ENCODE measurements around the gene MOB1B.

MOB1B gene

GRCh38 chr4:70885174-70885573 lies 17.0 kb upstream of the MOB1B start:
- TF ChIP-seq EZH2phosphoT487 (IDR thresholded peaks at IDR 0.05; ENCODE audit: low read length) (no peak), EZH2 (optimal IDR thresholded peaks at IDR 0.05; ENCODE audit: low read depth, low read length) (no peak), CTCF (IDR thresholded peaks at IDR 0.05; ENCODE audit: low read length) (no peak)
- Histone ChIP-seq H2AFZ (ENCODE audit: low read length) (no peak overlapping the region), H3K9ac (ENCODE audit: low read length) (no peak overlapping the region), H3K4me2 (ENCODE audit: low read depth, low read length) (no peak overlapping the region), H3K4me1 (ENCODE audit: low read length) (no peaks in the 10 kb centered on the region), H3K27me3 (replicated peaks; ENCODE audit: insufficient read depth, low read length) (no peaks in the 10 kb centered on the region), H3F3A (ENCODE audit: insufficient read depth, low read length) (no peaks in the 10 kb centered on the region), H3K9me3 (replicated peaks; ENCODE audit: insufficient read depth, low read length) (no peaks in the 10 kb centered on the region), H3K36me3 (replicated peaks; ENCODE audit: insufficient read depth, low read length) (no peaks in the 10 kb centered on the region), H3K79me2 (ENCODE audit: low read length) (no peaks in the 10 kb centered on the region), H3K4me3 (ENCODE audit: low read length) (no peak overlapping the region), H4K20me1 (ENCODE audit: insufficient read depth, low read length) (no peaks in the 10 kb centered on the region), H3K9me2 (replicated peaks; ENCODE audit: insufficient read depth, low read length) (no peaks in the 10 kb centered on the region), H3K27ac (ENCODE audit: low read length) (no peak overlapping the region)
- DNase-seq = no peak

GRCh38 chr4:70892086-70892769 lies 9.9 kb upstream of the MOB1B start:
- H3K79me2 ChIP-seq (ENCODE audit: low read length) = no peaks in the 10 kb centered on the region
- H3K36me3 ChIP-seq (replicated peaks; ENCODE audit: insufficient read depth, low read length) = no peaks in the 10 kb centered on the region
- no peak overlapping the region for H3K9ac ChIP-seq (ENCODE audit: low read length)
- no peak overlapping the region for H3K27ac ChIP-seq (ENCODE audit: low read length)
- no peak for DNase-seq
- TF ChIP-seq EZH2 (optimal IDR thresholded peaks at IDR 0.05; ENCODE audit: low read depth, low read length) (no peak), EZH2phosphoT487 (IDR thresholded peaks at IDR 0.05; ENCODE audit: low read length) (no peak), CTCF (IDR thresholded peaks at IDR 0.05; ENCODE audit: low read length) (no peak)
- H3K4me2 ChIP-seq (ENCODE audit: low read depth, low read length) = no peak overlapping the region
- H3K27me3 ChIP-seq (replicated peaks; ENCODE audit: insufficient read depth, low read length) = no peaks in the 10 kb centered on the region
- no peaks in the 10 kb centered on the region for H3K4me1 ChIP-seq (ENCODE audit: low read length)
- no peak overlapping the region for H2AFZ ChIP-seq (ENCODE audit: low read length)
- H3K9me2 ChIP-seq (replicated peaks; ENCODE audit: insufficient read depth, low read length) = no peaks in the 10 kb centered on the region
- no peaks in the 10 kb centered on the region for H3F3A ChIP-seq (ENCODE audit: insufficient read depth, low read length)
- H3K4me3 ChIP-seq (ENCODE audit: low read length) = no peak overlapping the region
- no peaks in the 10 kb centered on the region for H3K9me3 ChIP-seq (replicated peaks; ENCODE audit: insufficient read depth, low read length)
- H4K20me1 ChIP-seq (ENCODE audit: insufficient read depth, low read length) = no peaks in the 10 kb centered on the region

GRCh38 chr4:70893790-70894189 lies 8.4 kb upstream of the MOB1B start:
- Histone ChIP-seq H3K27ac (ENCODE audit: low read length) (no peak overlapping the region), H3K27me3 (replicated peaks; ENCODE audit: insufficient read depth, low read length) (no peaks in the 10 kb centered on the region), H4K20me1 (ENCODE audit: insufficient read depth, low read length) (no peaks in the 10 kb centered on the region), H3K4me1 (ENCODE audit: low read length) (no peaks in the 10 kb centered on the region), H3K9me2 (replicated peaks; ENCODE audit: insufficient read depth, low read length) (no peaks in the 10 kb centered on the region), H3F3A (ENCODE audit: insufficient read depth, low read length) (no peaks in the 10 kb centered on the region), H3K4me3 (ENCODE audit: low read length) (no peak overlapping the region), H3K79me2 (ENCODE audit: low read length) (no peaks in the 10 kb centered on the region), H3K9ac (ENCODE audit: low read length) (no peak overlapping the region), H2AFZ (ENCODE audit: low read length) (no peak overlapping the region), H3K9me3 (replicated peaks; ENCODE audit: insufficient read depth, low read length) (no peaks in the 10 kb centered on the region), H3K36me3 (replicated peaks; ENCODE audit: insufficient read depth, low read length) (no peaks in the 10 kb centered on the region), H3K4me2 (ENCODE audit: low read depth, low read length) (no peak overlapping the region)
- no peak for DNase-seq
- no peak for TF ChIP-seq EZH2phosphoT487 (IDR thresholded peaks at IDR 0.05; ENCODE audit: low read length)
- no peak for TF ChIP-seq CTCF (IDR thresholded peaks at IDR 0.05; ENCODE audit: low read length)
- no peak for TF ChIP-seq EZH2 (optimal IDR thresholded peaks at IDR 0.05; ENCODE audit: low read depth, low read length)

Measured in MM.1S (cell line).